ENCODE data around the gene SLC9A7. TPM values are rescaled to one million over a fixed set of nuclear protein-coding genes. Genes with fewer than 3 reads are reported as not detected.

The SLC9A7 gene
- total RNA-seq, 1 donor, result 63.2 TPM

- no peak overlapping the region for H3K4me3 ChIP-seq (ENCODE audit: low read depth, low read length)
- DNase-seq (ENCODE audit: low read depth), result no peak
- no peak for TF ChIP-seq CTCF (IDR thresholded peaks at IDR 0.05; ENCODE audit: insufficient read depth, low read length)
Measured at GRCh38 chrX:46595084-46595483, 163.8 kb downstream of the SLC9A7 start.

- peak; percentile 80 for DNase-seq (ENCODE audit: low read depth)
- H3K4me3 ChIP-seq (ENCODE audit: low read depth, low read length), result no peak overlapping the region
- no peak for TF ChIP-seq CTCF (IDR thresholded peaks at IDR 0.05; ENCODE audit: insufficient read depth, low read length)
Measured at GRCh38 chrX:46589977-46590723, 168.8 kb downstream of the SLC9A7 start.

GRCh38 chrX:46588263-46588662 is 170.7 kb downstream of the SLC9A7 start:
- peak; percentile 83 for DNase-seq (ENCODE audit: low read depth)
- no peak for TF ChIP-seq CTCF (IDR thresholded peaks at IDR 0.05; ENCODE audit: insufficient read depth, low read length)
- peak overlapping the region; percentile 22 for H3K4me3 ChIP-seq (ENCODE audit: low read depth, low read length)

GRCh38 chrX:46587753-46588171 is 171.2 kb downstream of the SLC9A7 start:
- DNase-seq (ENCODE audit: low read depth), result peak; percentile 56
- peak overlapping the region; percentile 22 for H3K4me3 ChIP-seq (ENCODE audit: low read depth, low read length)
- no peak for TF ChIP-seq CTCF (IDR thresholded peaks at IDR 0.05; ENCODE audit: insufficient read depth, low read length)

- TF ChIP-seq CTCF (IDR thresholded peaks at IDR 0.05; ENCODE audit: insufficient read depth, low read length), result no peak
- peak; percentile 57 for DNase-seq (ENCODE audit: low read depth)
- no peak overlapping the region for H3K4me3 ChIP-seq (ENCODE audit: low read depth, low read length)
Measured at GRCh38 chrX:46587158-46587557, 171.8 kb downstream of the SLC9A7 start.

GRCh38 chrX:46584736-46585135 is 174.2 kb downstream of the SLC9A7 start:
- no peak for DNase-seq (ENCODE audit: low read depth)
- no peak for TF ChIP-seq CTCF (IDR thresholded peaks at IDR 0.05; ENCODE audit: insufficient read depth, low read length)
- H3K4me3 ChIP-seq (ENCODE audit: low read depth, low read length), result no peak overlapping the region

- H3K4me3 ChIP-seq (ENCODE audit: low read depth, low read length), result no peak overlapping the region
- no peak for TF ChIP-seq CTCF (IDR thresholded peaks at IDR 0.05; ENCODE audit: insufficient read depth, low read length)
- peak; percentile 92 for DNase-seq (ENCODE audit: low read depth)
Measured at GRCh38 chrX:46582966-46583365, 176.0 kb downstream of the SLC9A7 start.
